A549 (cell line): Measurements from ENCODE around the gene IER3IP1. TPM values are rescaled to one million over a fixed set of nuclear protein-coding genes. Genes with fewer than 3 reads are reported as not detected.
"Not testable (repeated sequence)": the region's sequence is repeated elsewhere in the genome, so short reads cannot be mapped to it uniquely, and the experiment has no call there.

Experiments used
- ATAC-seq, 2 experiments: fragments of 200-7000 bp in 1 of 2; fragments of >200 bp in 1 of 2; cut with Nextera tagmentation in 1 of 2; cut with Tn5 transposase in 1 of 2; 3 replicates each; pipeline versions ENCODE4 v1.8.0 to v1.9.1; 2018 to 2020; ENCODE audit warnings: mild to moderate bottlenecking in 1 of 2, moderate library complexity in 1 of 2
- CTCF ChIA-PET: fragments of 300-600 bp; sonication (Branson Sonifier 250); formaldehyde crosslinking; extraction: SDS; loops from one replicate; lab custom pipeline; 2021; ENCODE audit warnings: antibody characterized with exemption, inconsistent platforms; lab: Yijun Ruan, JAX
- POLR2A ChIA-PET: fragments of 350-600 bp; formaldehyde crosslinking; extraction: SDS; loops from one replicate; lab custom pipeline; 2021; ENCODE audit warnings: antibody characterized with exemption, inconsistent platforms; lab: Yijun Ruan, JAX
- DNase-seq, 2 experiments: peaks; one replicate each; pipeline versions ENCODE4 v3.0.0 to v3.0.0-alpha.2; 2011 to 2016; ENCODE audit warnings: low read depth in 1 of 2, low spot score in 1 of 2
- FAIRE-seq: peaks from 2 replicates; lab custom pipeline; 2011; peaks lifted over from hg19 to GRCh38; lab: Jason Lieb, UNC
- H3K27ac ChIP-seq, 2 experiments: fragments of >200 bp; sonication (Bioruptor Twin); formaldehyde crosslinking; 3 replicates each; pipeline ENCODE4 v1.5.1; 2016 to 2017
- H3K4me1 ChIP-seq: fragments of >200 bp; sonication (Bioruptor Twin); formaldehyde crosslinking; 3 replicates; pipeline ENCODE4 v1.6.1; 2016
- H3K4me2 ChIP-seq: fragments of >200 bp; sonication (Bioruptor Twin); formaldehyde crosslinking; 3 replicates; pipeline ENCODE4 v1.6.1; 2016
- H3K4me3 ChIP-seq: fragments of >200 bp; sonication (Bioruptor Twin); formaldehyde crosslinking; 3 replicates; pipeline ENCODE4 v1.5.1; 2016
- H3K9me3 ChIP-seq: fragments of >200 bp; sonication (Bioruptor Twin); formaldehyde crosslinking; 3 replicates; pipeline ENCODE4 v1.6.1; 2016
- CBX2 ChIP-seq: fragments of 200-600 bp; sonication (generic); IDR thresholded peaks from 2 replicates; pipeline ENCODE4 v1.6.1; 2016; ENCODE audit warnings: low read depth, mild to moderate bottlenecking, borderline replicate concordance
- CBX8 ChIP-seq: fragments of 200-600 bp; sonication (generic); IDR thresholded peaks from 2 replicates; pipeline ENCODE4 v1.6.1; 2016
- CEBPB ChIP-seq, 2 experiments: fragments of >200 bp in 1 of 2; sonication (Bioruptor Twin) in 1 of 2; formaldehyde crosslinking in 1 of 2; IDR thresholded peaks; 2 replicates each; pipeline ENCODE4 v1.6.1; 2012 to 2016
- EP300 ChIP-seq, 2 experiments: fragments of >200 bp; sonication (Bioruptor Twin); formaldehyde crosslinking; IDR thresholded peaks; 2 replicates in 1 of 2; 3 replicates in 1 of 2; pipeline ENCODE4 v1.6.1; 2016 to 2017
- HMGXB4 ChIP-seq: fragments of 250-450 bp; sonication (Bioruptor Pico); IDR thresholded peaks from 2 replicates; pipeline ENCODE4 v1.5.0; 2021; ENCODE audit warnings: mild to moderate bottlenecking, moderate library complexity, borderline replicate concordance
- HOXA7 ChIP-seq: fragments of 250-450 bp; sonication (Bioruptor Pico); IDR thresholded peaks from 2 replicates; pipeline ENCODE4 v1.5.0; 2020; ENCODE audit warnings: mild to moderate bottlenecking, moderate library complexity
- MAFK ChIP-seq: fragments of 450-650 bp; IDR thresholded peaks from 2 replicates; pipeline ENCODE4 v1.6.1; 2014; ENCODE audit not compliant: partially characterized antibody
- MAZ ChIP-seq: fragments of 150-350 bp; IDR thresholded peaks from 2 replicates; pipeline ENCODE4 v1.6.1; 2014; ENCODE audit warnings: antibody characterized with exemption, low read depth, low read length, borderline replicate concordance
- NFE2L2 ChIP-seq: fragments of 150-350 bp; conservative IDR thresholded peaks from 2 replicates; pipeline ENCODE4 v1.6.1; 2014; ENCODE audit warnings: low read length
- NPAS2 ChIP-seq: fragments of 250-450 bp; sonication (Bioruptor Pico); IDR thresholded peaks from 2 replicates; pipeline ENCODE4 v1.8.0; 2022; ENCODE audit warnings: mild to moderate bottlenecking, moderate library complexity, borderline replicate concordance
- POLR2A ChIP-seq: IDR thresholded peaks from 2 replicates; pipeline ENCODE4 v1.6.1; 2012; ENCODE audit warnings: mild to moderate bottlenecking, low read length
- RCOR1 ChIP-seq: fragments of 150-350 bp; IDR thresholded peaks from 2 replicates; pipeline ENCODE4 v1.6.1; 2014; ENCODE audit warnings: antibody characterized with exemption, low read length, low read depth
- REST ChIP-seq: fragments of 200-600 bp; sonication (generic); IDR thresholded peaks from 2 replicates; pipeline ENCODE4 v1.6.1; 2016; ENCODE audit warnings: antibody characterized with exemption, mild to moderate bottlenecking, moderate library complexity
- RNF2 ChIP-seq: fragments of 200-600 bp; sonication (generic); IDR thresholded peaks from 2 replicates; pipeline ENCODE4 v1.6.1; 2016; ENCODE audit warnings: low read depth, mild to moderate bottlenecking, antibody characterized with exemption, moderate library complexity, borderline replicate concordance
- SMC3 ChIP-seq: fragments of >200 bp; sonication (Bioruptor Twin); formaldehyde crosslinking; IDR thresholded peaks from 3 replicates; pipeline ENCODE4 v1.6.1; 2018; ENCODE audit warnings: inconsistent platforms
- ZC3H11A ChIP-seq: fragments of 450-650 bp; IDR thresholded peaks from 2 replicates; pipeline ENCODE4 v1.6.1; 2014; ENCODE audit warnings: antibody characterized with exemption, mild to moderate bottlenecking
- ZFP36 ChIP-seq: fragments of 450-650 bp; IDR thresholded peaks from 2 replicates; pipeline ENCODE4 v1.6.1; 2014; ENCODE audit warnings: borderline replicate concordance; ENCODE audit not compliant: partially characterized antibody
- WGBS: methylation state at CpG from one replicate; pipeline ENCODE4 v1.1.6; 2017; ENCODE audit errors: missing lambda C conversion rate; 5-methylcytosine and 5-hydroxymethylcytosine counted together
- polyA plus RNA-seq, 4 experiments: library from polyadenylated mRNA; depleted of rRNA in 3 of 4; stranded (reverse); fragments of >200 nt; fragmentation: RNase III in 1 of 4; extraction: RNeasy Plus Mini Kit Qiagen cat#74134 plus additional on column Dnase treatment in 1 of 4; gene quantifications; 2 replicates in 3 of 4; 3 replicates in 1 of 4; pipeline ENCODE4 v1.2.3, GENCODE V29; 2011 to 2017
- TF ChIP-seq, protein P1 (sequence below): fragments of >200 bp; sonication (Bioruptor Twin); formaldehyde crosslinking; IDR thresholded peaks from 3 replicates; pipeline ENCODE4 v1.5.1; 2016
- TF ChIP-seq, protein P2 (sequence below): IDR thresholded peaks from 2 replicates; pipeline ENCODE4 v1.6.1; 2012
- TF ChIP-seq, protein P3 (sequence below): IDR thresholded peaks from 2 replicates; pipeline ENCODE4 v1.6.1; 2012

Gene IER3IP1
- polyA plus RNA-seq, 2 of the 4 experiments (the other 2 are of a cell fraction): 24.5 to 25.1 TPM

DNA sequence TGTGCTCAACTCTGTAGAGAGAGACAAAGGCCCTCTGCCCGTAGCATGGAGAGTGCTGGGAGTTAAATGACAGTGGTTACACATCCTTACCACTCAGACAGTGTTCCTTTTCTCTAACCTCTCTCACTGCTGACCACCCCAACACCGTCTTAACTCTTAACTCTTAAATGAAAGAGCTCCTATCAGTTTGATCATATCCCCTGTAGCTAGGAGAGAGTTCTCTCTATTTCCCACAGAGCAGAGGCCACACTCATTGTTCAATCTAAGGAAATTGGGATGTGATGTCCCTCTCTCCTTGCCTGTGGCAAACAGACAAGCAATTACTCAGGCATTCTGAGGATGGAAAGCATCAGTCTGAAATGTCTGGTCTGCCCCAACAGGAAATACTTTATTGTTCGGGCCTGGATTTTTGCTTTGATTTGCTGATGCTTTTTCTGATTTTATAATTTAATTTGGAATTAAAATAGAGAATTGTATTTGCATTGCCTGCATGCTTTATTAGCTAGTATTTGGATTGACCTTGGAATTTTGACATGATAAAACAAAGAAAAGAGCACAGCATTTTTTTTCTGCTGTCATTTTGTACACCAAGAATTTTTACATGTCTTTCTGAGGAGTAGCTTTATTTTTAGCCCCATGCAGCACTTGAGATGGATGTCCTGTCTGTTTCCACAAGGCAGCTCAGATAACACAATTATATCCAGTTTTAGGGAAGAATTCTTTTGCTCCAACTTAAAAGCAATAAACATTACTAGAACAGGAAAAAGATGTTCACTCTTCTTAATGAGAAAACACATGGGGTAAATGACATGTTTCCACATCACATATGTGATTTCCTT, 27.7 kb upstream of the IER3IP1 start:
- ATAC-seq: no peak
- Histone ChIP-seq H3K27ac (no peak overlapping the region), H3K4me3 (no peak overlapping the region), H3K9me3 (no peaks in the 10 kb centered on the region), H3K4me2 (no peak overlapping the region), H3K4me1 (no peaks in the 10 kb centered on the region)
- no peak for FAIRE-seq
- WGBS: 25% methylated on average over 3 of the region's 3 CpGs
- POLR2A ChIA-PET: no interaction called here
- CTCF ChIA-PET: interaction anchor here (1.1 to 5.8 kb wide), 17 partner anchors 9 to 548 kb away, joined by 3 to 36 read pairs (median 7); partner anchors contain the start of gene SKOR2
- DNase-seq: no peak
- TF ChIP-seq, protein P1, sequence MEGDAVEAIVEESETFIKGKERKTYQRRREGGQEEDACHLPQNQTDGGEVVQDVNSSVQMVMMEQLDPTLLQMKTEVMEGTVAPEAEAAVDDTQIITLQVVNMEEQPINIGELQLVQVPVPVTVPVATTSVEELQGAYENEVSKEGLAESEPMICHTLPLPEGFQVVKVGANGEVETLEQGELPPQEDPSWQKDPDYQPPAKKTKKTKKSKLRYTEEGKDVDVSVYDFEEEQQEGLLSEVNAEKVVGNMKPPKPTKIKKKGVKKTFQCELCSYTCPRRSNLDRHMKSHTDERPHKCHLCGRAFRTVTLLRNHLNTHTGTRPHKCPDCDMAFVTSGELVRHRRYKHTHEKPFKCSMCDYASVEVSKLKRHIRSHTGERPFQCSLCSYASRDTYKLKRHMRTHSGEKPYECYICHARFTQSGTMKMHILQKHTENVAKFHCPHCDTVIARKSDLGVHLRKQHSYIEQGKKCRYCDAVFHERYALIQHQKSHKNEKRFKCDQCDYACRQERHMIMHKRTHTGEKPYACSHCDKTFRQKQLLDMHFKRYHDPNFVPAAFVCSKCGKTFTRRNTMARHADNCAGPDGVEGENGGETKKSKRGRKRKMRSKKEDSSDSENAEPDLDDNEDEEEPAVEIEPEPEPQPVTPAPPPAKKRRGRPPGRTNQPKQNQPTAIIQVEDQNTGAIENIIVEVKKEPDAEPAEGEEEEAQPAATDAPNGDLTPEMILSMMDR: no peak

DNA sequence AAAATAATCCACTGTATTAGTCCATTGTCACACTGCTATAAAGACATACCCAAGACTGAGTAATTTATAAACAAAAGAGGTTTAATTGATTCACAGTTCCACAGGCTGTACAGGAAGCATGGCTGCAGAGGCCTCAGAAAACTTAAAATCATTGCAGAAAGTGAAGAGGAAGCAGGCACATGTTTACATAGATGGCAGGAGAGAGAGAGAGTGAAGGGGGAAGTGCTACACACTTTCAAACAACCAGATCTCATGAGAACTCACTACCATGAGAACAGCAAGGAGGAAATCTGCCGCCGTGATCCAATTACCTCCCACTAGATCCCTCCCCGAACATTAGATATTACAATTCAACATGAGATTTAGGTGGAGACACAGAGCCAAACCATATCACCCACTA, 19.8 kb upstream of the IER3IP1 start:
- ATAC-seq, H3K27ac ChIP-seq, H3K9me3 ChIP-seq, H3K4me1 ChIP-seq, FAIRE-seq, POLR2A ChIA-PET, DNase-seq, H3K4me2 ChIP-seq, H3K4me3 ChIP-seq: not testable (repeated sequence)
- CTCF ChIA-PET: interaction anchor here (1.3 to 2.0 kb wide), 3 partner anchors 9 to 96 kb away, joined by 5 to 7 read pairs (median 6); no protein-coding TSS in a partner anchor
- WGBS: 73% methylated on average over 3 of the region's 3 CpGs

DNA sequence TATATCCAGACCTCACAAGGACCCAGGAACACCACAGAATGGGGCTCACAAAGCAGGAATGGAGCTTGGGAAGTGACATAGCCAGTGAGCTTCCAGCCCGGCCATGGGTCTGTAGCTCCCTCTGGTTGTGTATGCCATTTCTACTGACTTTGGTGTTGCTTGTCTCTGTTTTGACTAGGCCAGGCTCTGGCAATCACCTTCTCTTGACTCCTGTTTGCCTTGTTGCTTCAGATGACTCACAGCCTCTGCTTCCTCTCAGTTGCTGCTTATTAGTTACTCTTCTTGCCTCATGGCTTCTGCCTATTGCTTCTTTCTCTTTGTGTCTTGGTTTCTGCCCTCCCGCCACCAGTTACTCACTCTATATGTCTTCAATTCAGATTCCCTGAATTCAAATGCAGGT, 15.8 kb upstream of the IER3IP1 start:
- TF ChIP-seq MAFK: no peak
- no peak for TF ChIP-seq MAZ
- TF ChIP-seq ZFP36: no peak
- no peak for TF ChIP-seq CBX2
- TF ChIP-seq CBX8: no peak
- TF ChIP-seq NFE2L2: no peak
- TF ChIP-seq RNF2: no peak
- no peak for TF ChIP-seq RCOR1
- no peak for TF ChIP-seq EP300 (IDR thresholded peaks at IDR 0.05)
- no peak for TF ChIP-seq HOXA7 (CRISPR knock-in tag)
- no peak for TF ChIP-seq SMC3
- TF ChIP-seq NPAS2: no peak
- no peak for TF ChIP-seq REST
- TF ChIP-seq ZC3H11A: no peak
- TF ChIP-seq, protein P2, sequence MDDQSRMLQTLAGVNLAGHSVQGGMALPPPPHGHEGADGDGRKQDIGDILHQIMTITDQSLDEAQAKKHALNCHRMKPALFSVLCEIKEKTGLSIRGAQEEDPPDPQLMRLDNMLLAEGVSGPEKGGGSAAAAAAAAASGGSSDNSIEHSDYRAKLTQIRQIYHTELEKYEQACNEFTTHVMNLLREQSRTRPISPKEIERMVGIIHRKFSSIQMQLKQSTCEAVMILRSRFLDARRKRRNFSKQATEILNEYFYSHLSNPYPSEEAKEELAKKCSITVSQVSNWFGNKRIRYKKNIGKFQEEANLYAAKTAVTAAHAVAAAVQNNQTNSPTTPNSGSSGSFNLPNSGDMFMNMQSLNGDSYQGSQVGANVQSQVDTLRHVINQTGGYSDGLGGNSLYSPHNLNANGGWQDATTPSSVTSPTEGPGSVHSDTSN: no peak
- TF ChIP-seq, protein P3, sequence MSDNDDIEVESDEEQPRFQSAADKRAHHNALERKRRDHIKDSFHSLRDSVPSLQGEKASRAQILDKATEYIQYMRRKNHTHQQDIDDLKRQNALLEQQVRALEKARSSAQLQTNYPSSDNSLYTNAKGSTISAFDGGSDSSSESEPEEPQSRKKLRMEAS: no peak
- no peak for TF ChIP-seq CEBPB (IDR thresholded peaks at IDR 0.05)
- no peak for TF ChIP-seq POLR2A
- no peak for TF ChIP-seq HMGXB4 (CRISPR knock-in tag)
- WGBS: 65% methylated on average over 2 of the region's 2 CpGs
- ATAC-seq: peak in 1 of 2 experiments; percentile 30; a peak in 5 of 6 replicates
- H3K4me1 ChIP-seq: no peaks in the 10 kb centered on the region
- H3K4me3 ChIP-seq: no peak overlapping the region
- DNase-seq: peak in 1 of 2 experiments; percentile 24
- no peak for FAIRE-seq
- H3K27ac ChIP-seq: no peak overlapping the region
- ChIA-PET POLR2A (interaction anchor here (0.7 kb wide), 1 partner anchor 42 kb away, joined by 4 read pairs; no protein-coding TSS in a partner anchor), CTCF (interaction anchor here (0.9 to 2.7 kb wide), 4 partner anchors 12 to 141 kb away, joined by 3 to 11 read pairs (median 4); no protein-coding TSS in a partner anchor)
- H3K4me2 ChIP-seq: no peak overlapping the region
- no peaks in the 10 kb centered on the region for H3K9me3 ChIP-seq
